Esophagus squamous epithelium (tissue), 4 donors: Measurements from ENCODE around the gene DDO.

ENCODE experiments used
- CTCF ChIP-seq, 6 experiments: fragments of 450-650 bp in 4 of 6; fragments of 200-600 bp in 2 of 6; sonication (generic) in 2 of 6; IDR thresholded peaks; one replicate each; pipeline ENCODE4 v1.5.1; 2016 to 2019; ENCODE audit warnings: antibody characterized with exemption in 6 of 6, mild to moderate bottlenecking in 4 of 6, moderate library complexity in 4 of 6
- POLR2A ChIP-seq, 4 donors: fragments of 450-650 bp; IDR thresholded peaks; one replicate each; pipeline ENCODE4 v1.6.1; 2017; ENCODE audit warnings: antibody characterized with exemption in 4 of 4, mild to moderate bottlenecking in 4 of 4, moderate library complexity in 3 of 4

- no peak for TF ChIP-seq CTCF (IDR thresholded peaks at IDR 0.05)
- TF ChIP-seq POLR2A (IDR thresholded peaks at IDR 0.05): no peak
Observed at GRCh38 chr6:110351986-110352385, 63.4 kb downstream of the DDO start.
